Activated CD8-positive, alpha-beta T cell treated with anti-CD3 and anti-CD28 coated beads for 36 hours (primary cell): ENCODE data around the gene SHPK. TPM values are rescaled to one million over a fixed set of nuclear protein-coding genes. Genes with fewer than 3 reads are reported as not detected.

Source experiments
- ATAC-seq: fragments of 200-7000 bp; cut with Tn5 transposase; one replicate; pipeline ENCODE4 v1.10.0; 2021; ENCODE audit warnings: mild to moderate bottlenecking, moderate library complexity
- CTCF ChIA-PET: fragments of 350-600 bp; sonication (Branson Sonifier 250); formaldehyde crosslinking; loops from one replicate; lab custom pipeline; 2021; ENCODE audit warnings: antibody characterized with exemption; lab: Charles Lee
- POLR2A ChIA-PET: fragments of 350-600 bp; sonication (Branson Sonifier 250); formaldehyde crosslinking; loops from one replicate; lab custom pipeline; 2021; ENCODE audit warnings: antibody characterized with exemption; lab: Charles Lee
- DNase-seq: peaks from one replicate; pipeline ENCODE4 v3.0.0-alpha.2; 2020
- H3K27ac Mint-ChIP-seq: one replicate; pipeline ENCODE4 v1.8.0; 2021; ENCODE audit warnings: mild to moderate bottlenecking, mixed read lengths
- H3K27me3 Mint-ChIP-seq: one replicate; pipeline ENCODE4 v1.8.0; 2021; ENCODE audit warnings: mixed read lengths
- H3K36me3 Mint-ChIP-seq: one replicate; pipeline ENCODE4 v1.8.0; 2021; ENCODE audit warnings: low read depth, mixed read lengths
- H3K4me1 Mint-ChIP-seq: one replicate; pipeline ENCODE4 v1.8.0; 2021; ENCODE audit warnings: low read depth, mixed read lengths
- H3K4me3 Mint-ChIP-seq: one replicate; pipeline ENCODE4 v1.8.0; 2021; ENCODE audit warnings: mild to moderate bottlenecking, moderate library complexity, mixed read lengths
- H3K9me3 Mint-ChIP-seq: one replicate; pipeline ENCODE4 v1.8.0; 2021; ENCODE audit warnings: mixed read lengths
- CTCF ChIP-seq: fragments of 200-600 bp; IDR thresholded peaks from one replicate; pipeline ENCODE4 v1.8.0; 2022; ENCODE audit warnings: antibody characterized with exemption, mild to moderate bottlenecking
- intact Hi-C: fragments of 100-400 bp; cut with micrococcal nuclease; formaldehyde crosslinking; loops from one replicate; pipeline ENCODE4 v1.10.0; 2022
- total RNA-seq, 2 experiments: library from RNA; stranded (reverse); gene quantifications; one replicate each; pipeline ENCODE4 v1.2.3, GENCODE V29; 2021

SHPK gene
- total RNA-seq, 2 experiments from 2014 or later = 10.0 TPM

GRCh38 chr17:3681565-3681964 lies 45.5 kb upstream of the SHPK start:
- H3K9me3 Mint-ChIP-seq = no peaks in the 10 kb centered on the region
- POLR2A ChIA-PET = no interaction called here
- no peak for TF ChIP-seq CTCF
- intact Hi-C loops = loop anchor here (5.0 to 10.0 kb wide), 2 partner anchors 41 to 57 kb away; partner anchors contain the start of gene HASPIN
- peaks cover 7% of the 10 kb centered on the region for H3K4me1 Mint-ChIP-seq
- H3K27ac Mint-ChIP-seq = no peak overlapping the region
- no peaks in the 10 kb centered on the region for H3K27me3 Mint-ChIP-seq
- ATAC-seq = no peak
- H3K4me3 Mint-ChIP-seq = no peak overlapping the region
- CTCF ChIA-PET = interaction anchor here (3.0 kb wide), 1 partner anchor 42 kb away, joined by 38 read pairs; the partner anchor contains the start of gene HASPIN
- DNase-seq = no peak
- H3K36me3 Mint-ChIP-seq = no peaks in the 10 kb centered on the region

- Mint-ChIP-seq H3K9me3 (no peaks in the 10 kb centered on the region), H3K27me3 (no peaks in the 10 kb centered on the region), H3K27ac (no peak overlapping the region), H3K4me1 (peaks cover 7% of the 10 kb centered on the region), H3K4me3 (no peak overlapping the region), H3K36me3 (no peaks in the 10 kb centered on the region)
- ATAC-seq = no peak
- intact Hi-C loops = loop anchor here (5.0 to 10.0 kb wide), 2 partner anchors 41 to 56 kb away; partner anchors contain the start of gene HASPIN
- DNase-seq = no peak
- ChIA-PET CTCF (no interaction called here), POLR2A (no interaction called here)
- TF ChIP-seq CTCF = no peak
Measured at GRCh38 chr17:3681057-3681456, 45.0 kb upstream of the SHPK start.

GRCh38 chr17:3679531-3680126 lies 43.6 kb upstream of the SHPK start:
- ChIA-PET POLR2A (interaction anchor here (0.8 to 1.2 kb wide), 2 partner anchors 45 to 159 kb away, joined by 3 read pairs; partner anchors contain the start of gene HASPIN), CTCF (interaction anchor here (0.9 to 1.2 kb wide), 2 partner anchors 44 to 58 kb away, joined by 4 read pairs; partner anchors contain the start of gene HASPIN)
- Mint-ChIP-seq H3K4me3 (no peak overlapping the region), H3K27me3 (no peaks in the 10 kb centered on the region), H3K4me1 (peaks cover 7% of the 10 kb centered on the region), H3K36me3 (no peaks in the 10 kb centered on the region), H3K9me3 (no peaks in the 10 kb centered on the region), H3K27ac (no peak overlapping the region)
- no peak for DNase-seq
- intact Hi-C loops = loop anchor here (5.0 to 10.0 kb wide), 2 partner anchors 43 to 55 kb away; partner anchors contain the start of gene HASPIN
- ATAC-seq = no peak
- no peak for TF ChIP-seq CTCF

GRCh38 chr17:3678821-3679530 lies 42.9 kb upstream of the SHPK start:
- H3K4me3 Mint-ChIP-seq = no peak overlapping the region
- no peak overlapping the region for H3K27ac Mint-ChIP-seq
- intact Hi-C loops = no loop called here
- ChIA-PET POLR2A (interaction anchor here (0.8 to 1.2 kb wide), 2 partner anchors 45 to 159 kb away, joined by 3 read pairs; partner anchors contain the start of gene HASPIN), CTCF (interaction anchor here (0.9 to 1.3 kb wide), 3 partner anchors 18 to 59 kb away, joined by 3 to 4 read pairs (median 4); partner anchors contain the start of gene HASPIN)
- ATAC-seq (no peak), DNase-seq (no peak)
- H3K27me3 Mint-ChIP-seq = no peaks in the 10 kb centered on the region
- TF ChIP-seq CTCF = no peak
- H3K36me3 Mint-ChIP-seq = no peaks in the 10 kb centered on the region
- H3K4me1 Mint-ChIP-seq = peaks cover 7% of the 10 kb centered on the region
- H3K9me3 Mint-ChIP-seq = no peaks in the 10 kb centered on the region
